ENCODE results near the gene S100A12.
"Not testable (repeated sequence)": the region's sequence is repeated elsewhere in the genome, so short reads cannot be mapped to it uniquely, and the experiment has no call there.

The S100A12 gene

GRCh38 chr1:153375511-153375910 is at the start of gene S100A12:
TSS of gene S100A12 (minus strand) at chr1:153375621. CDS start at chr1:153374592, 1,029 bp downstream.
- DNase-seq (ENCODE audit: low read depth, low spot score) = no peak
- H3K9me3 ChIP-seq (ENCODE audit: control insufficient read depth, insufficient read depth, low read length) = no peaks in the 10 kb centered on the region
- WGBS (ENCODE audit: insufficient coverage, insufficient read length) = no CpG with 5 or more reads among the region's 1 CpG
- H3K27ac ChIP-seq (ENCODE audit: low read length) = no peak within 1 kb of the TSS
- no peaks in the 10 kb centered on the region for H3K27me3 ChIP-seq (ENCODE audit: control insufficient read depth, insufficient read depth, low read length)
- no peaks in the 10 kb centered on the region for H3K4me1 ChIP-seq (ENCODE audit: control insufficient read depth, insufficient read depth, low read length)
- no peaks in the 10 kb centered on the region for H3K36me3 ChIP-seq (ENCODE audit: control insufficient read depth, insufficient read depth, low read length)
- H3K4me3 ChIP-seq (ENCODE audit: low read length) = no peak within 1 kb of the TSS

- Histone ChIP-seq H3K36me3 (ENCODE audit: control insufficient read depth, insufficient read depth, low read length) (no peaks in the 10 kb centered on the region), H3K4me1 (ENCODE audit: control insufficient read depth, insufficient read depth, low read length) (no peaks in the 10 kb centered on the region), H3K27me3 (ENCODE audit: control insufficient read depth, insufficient read depth, low read length) (no peaks in the 10 kb centered on the region), H3K9me3 (ENCODE audit: control insufficient read depth, insufficient read depth, low read length) (no peaks in the 10 kb centered on the region), H3K27ac (ENCODE audit: low read length) (no peak overlapping the region), H3K4me3 (ENCODE audit: low read length) (no peak overlapping the region)
- no CpG with 5 or more reads among the region's 6 CpGs for WGBS (ENCODE audit: insufficient coverage, insufficient read length)
- DNase-seq (ENCODE audit: low read depth, low spot score) = peak; percentile 25
Observed at GRCh38 chr1:153422450-153423068, 47.1 kb upstream of the S100A12 start.

- Histone ChIP-seq H3K27ac (ENCODE audit: low read length) (no peak overlapping the region), H3K4me3 (ENCODE audit: low read length) (no peak overlapping the region), H3K36me3 (ENCODE audit: control insufficient read depth, insufficient read depth, low read length) (no peaks in the 10 kb centered on the region), H3K27me3 (ENCODE audit: control insufficient read depth, insufficient read depth, low read length) (no peaks in the 10 kb centered on the region), H3K9me3 (ENCODE audit: control insufficient read depth, insufficient read depth, low read length) (no peaks in the 10 kb centered on the region), H3K4me1 (ENCODE audit: control insufficient read depth, insufficient read depth, low read length) (no peaks in the 10 kb centered on the region)
- DNase-seq (ENCODE audit: low read depth, low spot score) = no peak
- no CpG with 5 or more reads among the region's 2 CpGs for WGBS (ENCODE audit: insufficient coverage, insufficient read length)
Observed at GRCh38 chr1:153420306-153420705, 44.9 kb upstream of the S100A12 start.

GRCh38 chr1:153419436-153419793 is 44.0 kb upstream of the S100A12 start:
- not testable (repeated sequence) for H3K36me3 ChIP-seq (ENCODE audit: control insufficient read depth, insufficient read depth, low read length); H3K27ac ChIP-seq (ENCODE audit: low read length); H3K4me3 ChIP-seq (ENCODE audit: low read length); H3K27me3 ChIP-seq (ENCODE audit: control insufficient read depth, insufficient read depth, low read length); H3K9me3 ChIP-seq (ENCODE audit: control insufficient read depth, insufficient read depth, low read length); DNase-seq (ENCODE audit: low read depth, low spot score); H3K4me1 ChIP-seq (ENCODE audit: control insufficient read depth, insufficient read depth, low read length)
- WGBS (ENCODE audit: insufficient coverage, insufficient read length) = no CpG with 5 or more reads among the region's 2 CpGs

GRCh38 chr1:153418758-153419435 is 43.5 kb upstream of the S100A12 start:
- not testable (repeated sequence) for H3K4me3 ChIP-seq (ENCODE audit: low read length); H3K4me1 ChIP-seq (ENCODE audit: control insufficient read depth, insufficient read depth, low read length); H3K27ac ChIP-seq (ENCODE audit: low read length); DNase-seq (ENCODE audit: low read depth, low spot score); H3K9me3 ChIP-seq (ENCODE audit: control insufficient read depth, insufficient read depth, low read length); H3K36me3 ChIP-seq (ENCODE audit: control insufficient read depth, insufficient read depth, low read length); H3K27me3 ChIP-seq (ENCODE audit: control insufficient read depth, insufficient read depth, low read length)
- WGBS (ENCODE audit: insufficient coverage, insufficient read length) = no CpG with 5 or more reads among the region's 7 CpGs

GRCh38 chr1:153417136-153417888 is 41.9 kb upstream of the S100A12 start:
- Histone ChIP-seq H3K4me1 (ENCODE audit: control insufficient read depth, insufficient read depth, low read length) (no peaks in the 10 kb centered on the region), H3K9me3 (ENCODE audit: control insufficient read depth, insufficient read depth, low read length) (no peaks in the 10 kb centered on the region), H3K27me3 (ENCODE audit: control insufficient read depth, insufficient read depth, low read length) (no peaks in the 10 kb centered on the region), H3K27ac (ENCODE audit: low read length) (no peak overlapping the region), H3K36me3 (ENCODE audit: control insufficient read depth, insufficient read depth, low read length) (no peaks in the 10 kb centered on the region), H3K4me3 (ENCODE audit: low read length) (no peak overlapping the region)
- DNase-seq (ENCODE audit: low read depth, low spot score) = no peak
- WGBS (ENCODE audit: insufficient coverage, insufficient read length) = no CpG with 5 or more reads among the region's 12 CpGs

- DNase-seq (ENCODE audit: low read depth, low spot score) = no peak
Observed at GRCh38 chr1:153415850-153416570, 40.6 kb upstream of the S100A12 start, which contains the start of gene S100A7A. TSS of gene S100A7A (plus strand) at chr1:153416520. CDS start at chr1:153418083, 1,563 bp downstream.

GRCh38 chr1:153413961-153414360 is 38.5 kb upstream of the S100A12 start:
- DNase-seq (ENCODE audit: low read depth, low spot score); H3K4me1 ChIP-seq (ENCODE audit: control insufficient read depth, insufficient read depth, low read length); H3K9me3 ChIP-seq (ENCODE audit: control insufficient read depth, insufficient read depth, low read length); H3K4me3 ChIP-seq (ENCODE audit: low read length); H3K27me3 ChIP-seq (ENCODE audit: control insufficient read depth, insufficient read depth, low read length); H3K36me3 ChIP-seq (ENCODE audit: control insufficient read depth, insufficient read depth, low read length); H3K27ac ChIP-seq (ENCODE audit: low read length): not testable (repeated sequence)

More at GRCh38 chr1:153415850-153416570, 40.6 kb upstream of the S100A12 start, which contains the start of gene S100A7A:
- no peaks in the 10 kb centered on the region for H3K9me3 ChIP-seq (ENCODE audit: control insufficient read depth, insufficient read depth, low read length)
- H3K4me3 ChIP-seq (ENCODE audit: low read length) = no peak within 1 kb of the TSS
- no CpG with 5 or more reads among the region's 6 CpGs for WGBS (ENCODE audit: insufficient coverage, insufficient read length)
- H3K27ac ChIP-seq (ENCODE audit: low read length) = no peak within 1 kb of the TSS
- no peaks in the 10 kb centered on the region for H3K4me1 ChIP-seq (ENCODE audit: control insufficient read depth, insufficient read depth, low read length)
- H3K27me3 ChIP-seq (ENCODE audit: control insufficient read depth, insufficient read depth, low read length) = no peaks in the 10 kb centered on the region
- H3K36me3 ChIP-seq (ENCODE audit: control insufficient read depth, insufficient read depth, low read length) = no peaks in the 10 kb centered on the region

GRCh38 chr1:153407274-153407673 is 31.9 kb upstream of the S100A12 start:
- not testable (repeated sequence) for H3K4me1 ChIP-seq (ENCODE audit: control insufficient read depth, insufficient read depth, low read length); H3K9me3 ChIP-seq (ENCODE audit: control insufficient read depth, insufficient read depth, low read length); DNase-seq (ENCODE audit: low read depth, low spot score); H3K27me3 ChIP-seq (ENCODE audit: control insufficient read depth, insufficient read depth, low read length); H3K27ac ChIP-seq (ENCODE audit: low read length); H3K4me3 ChIP-seq (ENCODE audit: low read length); H3K36me3 ChIP-seq (ENCODE audit: control insufficient read depth, insufficient read depth, low read length)
- no CpG with 5 or more reads among the region's 11 CpGs for WGBS (ENCODE audit: insufficient coverage, insufficient read length)

GRCh38 chr1:153405825-153406599 is 30.6 kb upstream of the S100A12 start:
- not testable (repeated sequence) for H3K9me3 ChIP-seq (ENCODE audit: control insufficient read depth, insufficient read depth, low read length); H3K27me3 ChIP-seq (ENCODE audit: control insufficient read depth, insufficient read depth, low read length); H3K36me3 ChIP-seq (ENCODE audit: control insufficient read depth, insufficient read depth, low read length); DNase-seq (ENCODE audit: low read depth, low spot score); H3K27ac ChIP-seq (ENCODE audit: low read length); H3K4me3 ChIP-seq (ENCODE audit: low read length); H3K4me1 ChIP-seq (ENCODE audit: control insufficient read depth, insufficient read depth, low read length)
- WGBS (ENCODE audit: insufficient coverage, insufficient read length) = no CpG with 5 or more reads among the region's 6 CpGs

Data from iPS DF 6.9 (cell line).